ENCODE results near the gene COA8.

Gene COA8

GRCh38 chr14:103538291-103539055 lies 24.3 kb upstream of the COA8 start:
- no peak for FAIRE-seq

GRCh38 chr14:103539056-103539825 lies 23.5 kb upstream of the COA8 start:
- FAIRE-seq = no peak

GRCh38 chr14:103540821-103541708 lies 21.7 kb upstream of the COA8 start:
- FAIRE-seq = no peak

GRCh38 chr14:103541709-103542604 lies 20.8 kb upstream of the COA8 start:
- no peak for FAIRE-seq

GRCh38 chr14:103542605-103543088 lies 20.1 kb upstream of the COA8 start:
- no peak for FAIRE-seq

- FAIRE-seq = no peak
Observed at GRCh38 chr14:103543140-103543539, 19.6 kb upstream of the COA8 start.

- FAIRE-seq = no peak
Observed at GRCh38 chr14:103543721-103544387, 18.9 kb upstream of the COA8 start.

- FAIRE-seq = no peak
Observed at GRCh38 chr14:103544388-103545218, 18.2 kb upstream of the COA8 start.

- no peak for FAIRE-seq
Observed at GRCh38 chr14:103545219-103545914, 17.4 kb upstream of the COA8 start.

- no peak for FAIRE-seq
Observed at GRCh38 chr14:103545915-103546651, 16.7 kb upstream of the COA8 start.

- no peak for FAIRE-seq
Observed at GRCh38 chr14:103546652-103547454, 15.9 kb upstream of the COA8 start.

- FAIRE-seq = no peak
Observed at GRCh38 chr14:103547455-103547940, 15.3 kb upstream of the COA8 start.

GRCh38 chr14:103547941-103548462 lies 14.8 kb upstream of the COA8 start:
- no peak for FAIRE-seq

- FAIRE-seq = no peak
Observed at GRCh38 chr14:103548463-103549351, 14.1 kb upstream of the COA8 start.

- FAIRE-seq = no peak
Observed at GRCh38 chr14:103549361-103550311, 13.1 kb upstream of the COA8 start.
